Measurements from ENCODE around the gene NFILZ. TPM values are rescaled to one million over a fixed set of nuclear protein-coding genes. Genes with fewer than 3 reads are reported as not detected.

Gene NFILZ
- polyA plus RNA-seq, 3 donors, result not detected

- WGBS (ENCODE audit: insufficient coverage), result 9% methylated on average over 8 of the region's 12 CpGs
- intact Hi-C loops (cut with micrococcal nuclease), result loop anchor here in 1 of 2 donors (10.0 kb wide), 1 partner anchor 66 kb away; the partner anchor contains the start of gene MYO1F
- no peak for TF ChIP-seq CTCF (IDR thresholded peaks at IDR 0.05)
Measured at GRCh38 chr19:8640402-8641004, 10.1 kb downstream of the NFILZ start.

GRCh38 chr19:8641221-8641907 is 10.9 kb downstream of the NFILZ start:
- H2AFZ ChIP-seq (ENCODE audit: insufficient read depth, low read depth, low read length, poor library complexity, severe bottlenecking), result no peak overlapping the region
- peak overlapping the region in 1 of 3 experiments; percentile 33 for H3K4me3 ChIP-seq (replicated peaks in 1 of 3; ENCODE audit: low read depth in 2 of 3, low read length in 3 of 3)
- intact Hi-C loops (cut with micrococcal nuclease), result loop anchor here in 1 of 2 donors (10.0 kb wide), 1 partner anchor 67 kb away; the partner anchor contains the start of gene MYO1F
- H3K27ac ChIP-seq (ENCODE audit: low read depth in 1 of 2, low read length in 2 of 2), result peak overlapping the region; percentile 90 to 92
- Mint-ChIP-seq H3K9me3 (peaks cover 4 to 15% (median 12%) of the 10 kb centered on the region in 7 donors), H3K27ac (peak overlapping the region; percentile 97 to 99 (median 98)), H3K27me3 (ENCODE audit: low read depth in 3 of 3) (peaks cover 0 to 9% (median 2%) of the 10 kb centered on the region in 3 donors), H3K4me3 (peak overlapping the region in 1 of 2 donors; percentile 30), H3K4me1 (peaks cover 88% of the 10 kb centered on the region), H3K36me3 (peaks cover 0 to 7% of the 10 kb centered on the region in 2 donors)
- no peak for DNase-seq
- H3K9me3 ChIP-seq (replicated peaks in 1 of 2; ENCODE audit: control insufficient read depth in 1 of 2, insufficient read depth in 1 of 2, low read length in 2 of 2), result peaks cover 5 to 6% of the 10 kb centered on the region in 2 donors
- no peak for TF ChIP-seq CTCF (IDR thresholded peaks at IDR 0.05)
- peaks cover 79 to 95% of the 10 kb centered on the region in 2 donors for H3K4me1 ChIP-seq (ENCODE audit: control insufficient read depth in 1 of 2, insufficient read depth in 2 of 2, low read length in 2 of 2)
- H3K27me3 ChIP-seq (ENCODE audit: control insufficient read depth in 2 of 2, insufficient read depth in 2 of 2, low read length in 2 of 2), result no peaks in the 10 kb centered on the region
- H4K20me1 ChIP-seq (ENCODE audit: insufficient read depth, low read length), result no peaks in the 10 kb centered on the region
- 87% methylated on average over 2 of the region's 2 CpGs for whole genome bisulfite sequencing (ENCODE audit: insufficient coverage)
- H3K9ac ChIP-seq (ENCODE audit: insufficient read depth, low read length, poor library complexity, severe bottlenecking), result no peak overlapping the region
- peak overlapping the region; percentile 66 for H3K4me2 ChIP-seq (replicated peaks; ENCODE audit: extremely low read depth, low read length, poor library complexity, severe bottlenecking)
- no peaks in the 10 kb centered on the region for H3K79me2 ChIP-seq (ENCODE audit: insufficient read depth, low read length)
- H3K36me3 ChIP-seq (replicated peaks in 1 of 2; ENCODE audit: control insufficient read depth in 1 of 2, insufficient read depth in 2 of 2, low read length in 2 of 2), result no peaks in the 10 kb centered on the region

More at GRCh38 chr19:8640402-8641004, 10.1 kb downstream of the NFILZ start:
- DNase-seq, result peak; percentile 95 to 99 (median 98)
- peaks cover 5 to 6% of the 10 kb centered on the region in 2 donors for H3K9me3 ChIP-seq (replicated peaks in 1 of 2; ENCODE audit: control insufficient read depth in 1 of 2, insufficient read depth in 1 of 2, low read length in 2 of 2)
- peak overlapping the region; percentile 53 for H3K9ac ChIP-seq (ENCODE audit: insufficient read depth, low read length, poor library complexity, severe bottlenecking)
- no peaks in the 10 kb centered on the region for H3K36me3 ChIP-seq (replicated peaks in 1 of 2; ENCODE audit: control insufficient read depth in 1 of 2, insufficient read depth in 2 of 2, low read length in 2 of 2)
- H3K27me3 Mint-ChIP-seq (ENCODE audit: low read depth in 3 of 3), result peaks cover 0 to 9% (median 2%) of the 10 kb centered on the region in 3 donors
- peak overlapping the region in 1 of 2 donors; percentile 83 for H3K4me3 Mint-ChIP-seq
- no peaks in the 10 kb centered on the region for H4K20me1 ChIP-seq (ENCODE audit: insufficient read depth, low read length)
- peaks cover 70 to 86% of the 10 kb centered on the region in 2 donors for H3K4me1 ChIP-seq (ENCODE audit: control insufficient read depth in 1 of 2, insufficient read depth in 2 of 2, low read length in 2 of 2)
- peak overlapping the region; percentile 18 for H2AFZ ChIP-seq (ENCODE audit: insufficient read depth, low read depth, low read length, poor library complexity, severe bottlenecking)
- peak overlapping the region; percentile 66 for H3K4me2 ChIP-seq (replicated peaks; ENCODE audit: extremely low read depth, low read length, poor library complexity, severe bottlenecking)
- H3K4me3 ChIP-seq (replicated peaks in 1 of 3; ENCODE audit: low read depth in 2 of 3, low read length in 3 of 3), result peak overlapping the region in 1 of 3 experiments; percentile 33
- peaks cover 0 to 7% of the 10 kb centered on the region in 2 donors for H3K36me3 Mint-ChIP-seq
- peaks cover 4 to 15% (median 12%) of the 10 kb centered on the region in 7 donors for H3K9me3 Mint-ChIP-seq
- H3K4me1 Mint-ChIP-seq, result peaks cover 79% of the 10 kb centered on the region
- H3K79me2 ChIP-seq (ENCODE audit: insufficient read depth, low read length), result no peaks in the 10 kb centered on the region
- H3K27ac ChIP-seq (ENCODE audit: low read depth in 1 of 2, low read length in 2 of 2), result peak overlapping the region; percentile 90 to 92
- peak overlapping the region; percentile 97 to 99 (median 98) for H3K27ac Mint-ChIP-seq
- H3K27me3 ChIP-seq (ENCODE audit: control insufficient read depth in 2 of 2, insufficient read depth in 2 of 2, low read length in 2 of 2), result no peaks in the 10 kb centered on the region
